ENCODE results near the gene LRRC25.

- no peak for TF ChIP-seq CTCF (IDR thresholded peaks at IDR 0.05; ENCODE audit: low read depth, low read length)
- TF ChIP-seq POLR2A (IDR thresholded peaks at IDR 0.05; ENCODE audit: extremely low read depth, insufficient read length): no peak
Observed at GRCh38 chr19:18424890-18425514, 27.6 kb upstream of the LRRC25 start.
